HepG2 (cell line): ENCODE data around the gene ALG10. TPM values are rescaled to one million over a fixed set of nuclear protein-coding genes. Genes with fewer than 3 reads are reported as not detected.
"Not testable (repeated sequence)": the region's sequence is repeated elsewhere in the genome, so short reads cannot be mapped to it uniquely, and the experiment has no call there.

Source experiments
- ATAC-seq: fragments of 200-7000 bp; cut with Tn5 transposase; 3 replicates; pipeline ENCODE4 v1.9.1; 2020; ENCODE audit warnings: mild to moderate bottlenecking, moderate library complexity
- BruUV-seq: library from RNA; stranded (reverse); fragments of 400-500 nt; replicated peaks from 2 replicates; lab custom pipeline; 2021; lab: Mats Ljungman, UMichigan
- CTCF ChIA-PET: fragments of 300-600 bp; formaldehyde crosslinking; extraction: SDS; loops from one replicate; lab custom pipeline; 2021; ENCODE audit warnings: low total read pairs, inconsistent platforms, low intra/inter-chr PET ratio; lab: Yijun Ruan, JAX
- POLR2A ChIA-PET: fragments of 350-600 bp; sonication (Branson Sonifier 250); formaldehyde crosslinking; loops from one replicate; lab custom pipeline; 2020; ENCODE audit warnings: antibody characterized with exemption, inconsistent platforms; lab: Yijun Ruan, JAX
- DNase-seq: peaks from one replicate; pipeline ENCODE4 v3.0.0-alpha.2; 2015; ENCODE audit warnings: low spot score
- FAIRE-seq: peaks from 3 replicates; lab custom pipeline; 2011; peaks lifted over from hg19 to GRCh38; lab: Jason Lieb, UNC
- H2AFZ ChIP-seq: one replicate; pipeline ENCODE4 v1.6.1; 2011; ENCODE audit warnings: low read length, inconsistent platforms
- H3K27ac ChIP-seq: fragments of 300-600 bp; 3 replicates; pipeline ENCODE4 v1.8.0; 2011; ENCODE audit warnings: mixed run types, mild to moderate bottlenecking, mixed read lengths, low read length, inconsistent platforms; ENCODE audit not compliant: insufficient read depth; ENCODE audit errors: extremely low read length
- H3K27me3 ChIP-seq, 2 experiments: fragments of 200-600 bp in 1 of 2; 2 replicates in 1 of 2; 3 replicates in 1 of 2; pipeline versions ENCODE4 v1.6.0 to v1.8.0; 2011; ENCODE audit warnings: low read length in 2 of 2, mild to moderate bottlenecking in 2 of 2, moderate library complexity in 2 of 2, inconsistent platforms in 1 of 2; ENCODE audit not compliant: insufficient read depth in 2 of 2, control insufficient read depth in 1 of 2
- H3K36me3 ChIP-seq, 2 experiments: fragments of 200-600 bp in 1 of 2; replicated peaks in 1 of 2; 2 replicates in 1 of 2; 3 replicates in 1 of 2; pipeline versions ENCODE4 v1.5.1 to v1.8.0; 2011; ENCODE audit warnings: low read length in 2 of 2, inconsistent platforms in 1 of 2; ENCODE audit not compliant: insufficient read depth in 2 of 2, control insufficient read depth in 1 of 2
- H3K4me1 ChIP-seq: 2 replicates; pipeline ENCODE4 v1.5.1; 2012; ENCODE audit warnings: low read length, inconsistent platforms; ENCODE audit not compliant: insufficient read depth
- H3K4me2 ChIP-seq: 2 replicates; pipeline ENCODE4 v1.6.0; 2011; ENCODE audit warnings: low read depth, low read length, inconsistent platforms
- H3K4me3 ChIP-seq, 3 experiments: fragments of 200-600 bp in 1 of 3; sonication (generic), shearing (Covaris generic) in 1 of 3; replicated peaks in 1 of 3; 2 replicates each; pipeline ENCODE4 v1.5.1; 2011 to 2016; ENCODE audit warnings: low read length in 3 of 3, inconsistent platforms in 2 of 3, low read depth in 2 of 3, mild to moderate bottlenecking in 2 of 3, control low read depth in 1 of 3, mixed read lengths in 1 of 3; ENCODE audit not compliant: insufficient read depth in 1 of 3
- H3K79me2 ChIP-seq: one replicate; pipeline ENCODE4 v1.6.1; 2011; ENCODE audit warnings: low read length, inconsistent platforms; ENCODE audit not compliant: insufficient read depth
- H3K9ac ChIP-seq: 2 replicates; pipeline ENCODE4 v1.6.0; 2011; ENCODE audit warnings: mild to moderate bottlenecking, low read depth, low read length, inconsistent platforms; ENCODE audit not compliant: insufficient read depth
- H3K9me3 ChIP-seq: 2 replicates; pipeline ENCODE4 v1.5.1; 2012; ENCODE audit warnings: mild to moderate bottlenecking, low read length
- H4K20me1 ChIP-seq: 2 replicates; pipeline ENCODE4 v1.6.0; 2011; ENCODE audit warnings: inconsistent platforms, mild to moderate bottlenecking, low read length, moderate library complexity; ENCODE audit not compliant: insufficient read depth
- HIVEP1 ChIP-seq: sonication (generic); formaldehyde crosslinking; IDR thresholded peaks from 2 replicates; pipeline ENCODE4 v1.4.0; 2020; ENCODE audit warnings: mild to moderate bottlenecking, missing genetic modification reagents
- MTA1 ChIP-seq: sonication (generic); formaldehyde crosslinking; IDR thresholded peaks from 2 replicates; pipeline ENCODE4 v1.4.0; 2020; ENCODE audit warnings: missing genetic modification reagents, mild to moderate bottlenecking, borderline replicate concordance
- NPAS2 ChIP-seq: sonication (generic); formaldehyde crosslinking; IDR thresholded peaks from 2 replicates; pipeline ENCODE4 v1.8.0; 2022; ENCODE audit warnings: mild to moderate bottlenecking, missing genetic modification reagents, borderline replicate concordance
- PHF20 ChIP-seq: sonication (generic); formaldehyde crosslinking; IDR thresholded peaks from 2 replicates; pipeline ENCODE4 v1.5.0; 2020; ENCODE audit warnings: mild to moderate bottlenecking, missing genetic modification reagents
- SMAD1 ChIP-seq: sonication (generic); formaldehyde crosslinking; IDR thresholded peaks from 2 replicates; pipeline ENCODE4 v1.4.0; 2020; ENCODE audit warnings: missing genetic modification reagents, low read depth, mild to moderate bottlenecking, borderline replicate concordance
- ZNF780A ChIP-seq: sonication (generic); formaldehyde crosslinking; IDR thresholded peaks from 2 replicates; pipeline ENCODE4 v1.8.0; 2022; ENCODE audit warnings: mild to moderate bottlenecking, missing genetic modification reagents, moderate library complexity
- WGBS: methylation state at CpG from one replicate; pipeline ENCODE4 v1.1.6; 2017; ENCODE audit warnings: low lambda C conversion rate; 5-methylcytosine and 5-hydroxymethylcytosine counted together
- in situ Hi-C: cut with HindIII; loops from 2 replicates; pipeline ENCODE4 v1.10.0; 2017; ENCODE audit warnings: low pct_unique_long_range_greater_than_20kb; ENCODE audit not compliant: extremely low pct_ligation_motif_present
- intact Hi-C: fragments of 100-400 bp; cut with micrococcal nuclease; formaldehyde crosslinking; loops from one replicate; pipeline ENCODE4 v1.10.0; 2022; ENCODE audit not compliant: unreplicated experiment
- polyA plus RNA-seq, 8 experiments: library from polyadenylated mRNA; depleted of rRNA in 3 of 8; stranded (reverse) in 7 of 8; unstranded in 1 of 8; fragments of >200 nt; fragmentation: Illumina TruSeq in 4 of 8; extraction: Trizol in 4 of 8; gene quantifications; 2 replicates each; pipeline versions ENCODE4 v1.2.1 to v1.2.3, GENCODE V29; 2011 to 2016; ENCODE audit warnings: low read depth in 4 of 8, missing spikeins in 1 of 8, mixed read lengths in 1 of 8; ENCODE audit not compliant: insufficient read depth in 1 of 8
- total RNA-seq, 5 experiments: library from RNA; depleted of rRNA; stranded (reverse); fragments of >200 nt; fragmentation: Illumina TruSeq; extraction: Trizol; gene quantifications; 2 replicates each; pipeline ENCODE4 v1.2.3, GENCODE V29; 2016; ENCODE audit warnings: low read depth in 1 of 5
- TF ChIP-seq, protein P1 (sequence below): sonication (generic); formaldehyde crosslinking; IDR thresholded peaks from 2 replicates; pipeline ENCODE4 v1.8.0; 2022; ENCODE audit warnings: mild to moderate bottlenecking, missing genetic modification reagents; ENCODE audit not compliant: insufficient replicate concordance
- TF ChIP-seq, protein P2 (sequence below): sonication (generic); formaldehyde crosslinking; IDR thresholded peaks from 2 replicates; pipeline ENCODE4 v1.5.1; 2020; ENCODE audit warnings: mild to moderate bottlenecking, missing genetic modification reagents
- TF ChIP-seq, protein P3 (sequence below): sonication (generic); formaldehyde crosslinking; IDR thresholded peaks from 2 replicates; pipeline ENCODE4 v1.9.0; 2022; ENCODE audit warnings: missing genetic modification reagents, mild to moderate bottlenecking, borderline replicate concordance

ALG10 gene
- total and polyA plus RNA-seq, 2 of the 13 experiments (the other 11 are each of a cell fraction or from before 2014, with no cell fraction given): 7.9 to 17.4 TPM

DNA sequence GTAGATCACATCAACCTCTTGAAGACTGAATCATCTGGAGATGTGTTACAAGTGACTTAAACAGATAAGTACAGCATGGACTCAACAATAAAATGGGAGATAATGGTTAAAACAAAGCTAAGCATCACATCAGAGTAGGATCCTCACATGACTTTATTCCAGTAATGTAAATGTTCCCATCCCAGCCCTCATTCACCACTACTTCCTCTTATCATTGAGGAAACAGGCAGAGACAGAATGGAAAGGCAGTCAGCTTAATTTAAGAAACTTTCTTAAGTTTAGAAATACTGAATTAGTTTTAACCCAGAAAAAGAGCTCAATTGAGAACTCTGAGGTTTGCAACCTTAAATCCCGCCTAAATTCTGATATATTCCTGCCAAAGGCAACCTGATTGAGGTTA lies 1.2 kb upstream of the ALG10 start (continued):
- TF ChIP-seq ZNF780A (CRISPR knock-in tag): no peak
- no peak for TF ChIP-seq NPAS2 (CRISPR knock-in tag)
- TF ChIP-seq MTA1 (CRISPR knock-in tag): no peak
- no peak for TF ChIP-seq PHF20 (CRISPR knock-in tag)
- TF ChIP-seq SMAD1 (CRISPR knock-in tag): no peak
- TF ChIP-seq HIVEP1 (CRISPR knock-in tag): no peak

DNA sequence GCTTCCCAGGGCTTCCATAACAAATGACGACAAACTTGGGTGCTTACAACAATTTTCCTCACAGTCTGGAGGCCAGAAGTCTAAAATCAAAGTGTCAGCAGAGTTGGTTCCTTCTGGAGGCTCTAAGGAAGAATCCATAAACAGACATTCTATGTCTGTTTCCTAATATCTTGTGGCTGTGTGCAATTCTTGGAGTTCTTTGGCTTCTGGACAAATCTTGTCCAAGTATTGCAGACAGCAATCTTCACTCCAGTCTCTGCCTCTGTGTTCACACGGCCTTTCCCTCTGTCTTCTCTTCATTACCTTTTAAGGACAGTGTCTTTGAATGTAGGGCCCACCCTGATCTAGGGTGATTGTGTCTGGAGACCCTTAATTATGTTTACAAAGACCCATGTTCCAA lies 5.4 kb downstream of the ALG10 start:
- FAIRE-seq, H3K36me3 ChIP-seq, CTCF ChIA-PET, ATAC-seq, H3K27me3 ChIP-seq, DNase-seq, H2AFZ ChIP-seq, BruUV-seq, H3K4me2 ChIP-seq, POLR2A ChIA-PET, H3K9ac ChIP-seq, H4K20me1 ChIP-seq, H3K9me3 ChIP-seq, in situ Hi-C loops, H3K4me1 ChIP-seq, intact Hi-C loops, H3K27ac ChIP-seq, H3K79me2 ChIP-seq, H3K4me3 ChIP-seq: not testable (repeated sequence)
- WGBS: 87% methylated on average over 2 of the region's 2 CpGs

DNA sequence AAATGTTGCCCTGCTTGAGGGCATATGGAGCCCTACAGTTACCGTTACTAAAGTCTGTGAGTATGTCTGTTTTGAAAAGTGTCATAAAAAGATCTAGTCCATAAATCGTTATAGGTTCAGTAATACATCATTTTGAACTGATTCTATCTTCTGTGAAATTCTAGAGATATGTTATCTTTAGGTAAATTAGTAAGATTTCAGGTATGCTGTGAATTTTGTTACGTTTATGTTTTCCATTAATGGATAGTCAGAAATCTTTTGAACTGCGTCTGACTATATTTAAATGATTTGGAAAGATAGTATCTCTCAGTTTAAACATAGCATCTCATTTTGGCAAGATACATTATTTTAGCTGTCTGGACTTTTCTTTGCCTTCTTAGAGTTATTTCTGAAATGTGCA lies 8.3 kb downstream of the ALG10 start:
- POLR2A ChIA-PET: no interaction called here
- no TSS peak for BruUV-seq
- H3K27ac ChIP-seq: no peak overlapping the region
- FAIRE-seq: no peak
- H3K4me2 ChIP-seq: no peak overlapping the region
- H4K20me1 ChIP-seq: no peaks in the 10 kb centered on the region
- no peaks in the 10 kb centered on the region for H3K4me1 ChIP-seq
- no peaks in the 10 kb centered on the region for H3K79me2 ChIP-seq
- in situ Hi-C loops (loop anchor here (10.0 kb wide), 1 partner anchor 594 kb away; no protein-coding TSS in a partner anchor), intact Hi-C loops (no loop called here)
- no peaks in the 10 kb centered on the region for H3K36me3 ChIP-seq
- H3K4me3 ChIP-seq: no peak overlapping the region
- no peak overlapping the region for H3K9ac ChIP-seq
- no peak overlapping the region for H2AFZ ChIP-seq
- ATAC-seq: no peak
- no peaks in the 10 kb centered on the region for H3K9me3 ChIP-seq
- 93% methylated on average over 4 of the region's 4 CpGs for WGBS
- no peaks in the 10 kb centered on the region for H3K27me3 ChIP-seq
- CTCF ChIA-PET: no interaction called here
- DNase-seq: no peak
- TF ChIP-seq, protein P1, sequence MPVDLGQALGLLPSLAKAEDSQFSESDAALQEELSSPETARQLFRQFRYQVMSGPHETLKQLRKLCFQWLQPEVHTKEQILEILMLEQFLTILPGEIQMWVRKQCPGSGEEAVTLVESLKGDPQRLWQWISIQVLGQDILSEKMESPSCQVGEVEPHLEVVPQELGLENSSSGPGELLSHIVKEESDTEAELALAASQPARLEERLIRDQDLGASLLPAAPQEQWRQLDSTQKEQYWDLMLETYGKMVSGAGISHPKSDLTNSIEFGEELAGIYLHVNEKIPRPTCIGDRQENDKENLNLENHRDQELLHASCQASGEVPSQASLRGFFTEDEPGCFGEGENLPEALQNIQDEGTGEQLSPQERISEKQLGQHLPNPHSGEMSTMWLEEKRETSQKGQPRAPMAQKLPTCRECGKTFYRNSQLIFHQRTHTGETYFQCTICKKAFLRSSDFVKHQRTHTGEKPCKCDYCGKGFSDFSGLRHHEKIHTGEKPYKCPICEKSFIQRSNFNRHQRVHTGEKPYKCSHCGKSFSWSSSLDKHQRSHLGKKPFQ (CRISPR knock-in tag): no peak
- TF ChIP-seq, protein P2, sequence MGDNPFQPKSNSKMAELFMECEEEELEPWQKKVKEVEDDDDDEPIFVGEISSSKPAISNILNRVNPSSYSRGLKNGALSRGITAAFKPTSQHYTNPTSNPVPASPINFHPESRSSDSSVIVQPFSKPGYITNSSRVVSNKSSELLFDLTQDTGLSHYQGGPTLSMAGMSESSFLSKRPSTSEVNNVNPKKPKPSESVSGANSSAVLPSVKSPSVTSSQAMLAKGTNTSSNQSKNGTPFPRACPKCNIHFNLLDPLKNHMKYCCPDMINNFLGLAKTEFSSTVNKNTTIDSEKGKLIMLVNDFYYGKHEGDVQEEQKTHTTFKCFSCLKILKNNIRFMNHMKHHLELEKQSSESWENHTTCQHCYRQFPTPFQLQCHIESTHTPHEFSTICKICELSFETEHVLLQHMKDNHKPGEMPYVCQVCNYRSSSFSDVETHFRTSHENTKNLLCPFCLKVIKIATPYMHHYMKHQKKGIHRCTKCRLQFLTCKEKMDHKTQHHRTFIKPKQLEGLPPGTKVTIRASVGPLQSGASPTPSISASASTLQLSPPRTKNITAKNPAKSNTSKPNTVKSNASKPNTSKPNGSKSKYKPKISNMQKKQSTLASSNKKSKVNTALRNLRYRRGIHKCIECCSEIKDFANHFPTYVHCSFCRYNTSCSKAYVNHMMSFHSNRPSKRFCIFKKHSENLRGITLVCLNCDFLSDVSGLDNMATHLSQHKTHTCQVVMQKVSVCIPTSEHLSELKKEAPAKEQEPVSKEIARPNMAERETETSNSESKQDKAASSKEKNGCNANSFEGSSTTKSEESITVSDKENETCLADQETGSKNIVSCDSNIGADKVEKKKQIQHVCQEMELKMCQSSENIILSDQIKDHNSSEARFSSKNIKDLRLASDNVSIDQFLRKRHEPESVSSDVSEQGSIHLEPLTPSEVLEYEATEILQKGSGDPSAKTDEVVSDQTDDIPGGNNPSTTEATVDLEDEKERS: no peak
- TF ChIP-seq, protein P3, sequence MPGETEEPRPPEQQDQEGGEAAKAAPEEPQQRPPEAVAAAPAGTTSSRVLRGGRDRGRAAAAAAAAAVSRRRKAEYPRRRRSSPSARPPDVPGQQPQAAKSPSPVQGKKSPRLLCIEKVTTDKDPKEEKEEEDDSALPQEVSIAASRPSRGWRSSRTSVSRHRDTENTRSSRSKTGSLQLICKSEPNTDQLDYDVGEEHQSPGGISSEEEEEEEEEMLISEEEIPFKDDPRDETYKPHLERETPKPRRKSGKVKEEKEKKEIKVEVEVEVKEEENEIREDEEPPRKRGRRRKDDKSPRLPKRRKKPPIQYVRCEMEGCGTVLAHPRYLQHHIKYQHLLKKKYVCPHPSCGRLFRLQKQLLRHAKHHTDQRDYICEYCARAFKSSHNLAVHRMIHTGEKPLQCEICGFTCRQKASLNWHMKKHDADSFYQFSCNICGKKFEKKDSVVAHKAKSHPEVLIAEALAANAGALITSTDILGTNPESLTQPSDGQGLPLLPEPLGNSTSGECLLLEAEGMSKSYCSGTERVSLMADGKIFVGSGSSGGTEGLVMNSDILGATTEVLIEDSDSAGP (CRISPR knock-in tag): no peak
